NB4 (cell line): Measurements from ENCODE around the gene EPHB1.

Experiments
- MAX ChIP-seq: IDR thresholded peaks from 2 replicates; pipeline ENCODE4 v1.6.1; 2011; ENCODE audit warnings: low read depth, low read length
- MYC ChIP-seq: IDR thresholded peaks from 2 replicates; pipeline ENCODE4 v1.6.1; 2011; ENCODE audit warnings: low read depth, low read length
- POLR2A ChIP-seq: IDR thresholded peaks from 2 replicates; pipeline ENCODE4 v1.6.1; 2011; ENCODE audit warnings: mild to moderate bottlenecking; ENCODE audit not compliant: insufficient read length; ENCODE audit errors: extremely low read depth
- TF ChIP-seq, protein P1 (sequence below): IDR thresholded peaks from one replicate; pipeline ENCODE4 v1.5.1; 2012; ENCODE audit warnings: low read depth, low read length

DNA sequence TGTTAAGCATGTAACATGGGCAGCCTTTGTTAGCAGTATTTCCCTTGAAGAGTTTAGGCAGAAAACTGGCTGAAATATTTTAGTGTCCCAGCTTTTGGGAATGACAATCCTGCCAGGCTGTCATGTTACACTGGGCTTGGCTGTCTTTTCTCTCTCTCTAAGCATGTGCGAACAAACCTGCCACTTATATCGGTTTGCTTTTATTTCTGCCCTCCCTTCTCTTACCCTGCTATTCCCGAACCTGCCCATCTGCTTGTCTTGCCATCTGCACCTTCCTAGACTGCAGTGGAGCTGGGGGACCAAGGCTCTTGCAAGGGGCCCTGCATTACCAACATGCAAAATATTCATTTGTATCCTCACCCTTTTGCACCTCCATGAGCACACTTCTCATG lies 339.6 kb downstream of the EPHB1 start:
- TF ChIP-seq, protein P1, sequence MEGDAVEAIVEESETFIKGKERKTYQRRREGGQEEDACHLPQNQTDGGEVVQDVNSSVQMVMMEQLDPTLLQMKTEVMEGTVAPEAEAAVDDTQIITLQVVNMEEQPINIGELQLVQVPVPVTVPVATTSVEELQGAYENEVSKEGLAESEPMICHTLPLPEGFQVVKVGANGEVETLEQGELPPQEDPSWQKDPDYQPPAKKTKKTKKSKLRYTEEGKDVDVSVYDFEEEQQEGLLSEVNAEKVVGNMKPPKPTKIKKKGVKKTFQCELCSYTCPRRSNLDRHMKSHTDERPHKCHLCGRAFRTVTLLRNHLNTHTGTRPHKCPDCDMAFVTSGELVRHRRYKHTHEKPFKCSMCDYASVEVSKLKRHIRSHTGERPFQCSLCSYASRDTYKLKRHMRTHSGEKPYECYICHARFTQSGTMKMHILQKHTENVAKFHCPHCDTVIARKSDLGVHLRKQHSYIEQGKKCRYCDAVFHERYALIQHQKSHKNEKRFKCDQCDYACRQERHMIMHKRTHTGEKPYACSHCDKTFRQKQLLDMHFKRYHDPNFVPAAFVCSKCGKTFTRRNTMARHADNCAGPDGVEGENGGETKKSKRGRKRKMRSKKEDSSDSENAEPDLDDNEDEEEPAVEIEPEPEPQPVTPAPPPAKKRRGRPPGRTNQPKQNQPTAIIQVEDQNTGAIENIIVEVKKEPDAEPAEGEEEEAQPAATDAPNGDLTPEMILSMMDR = no peak
- no peak for TF ChIP-seq POLR2A
- no peak for TF ChIP-seq MAX
- TF ChIP-seq MYC = no peak
